ENCODE results near the gene BSN.

Gene BSN

GRCh38 chr3:49701388-49702077 lies 147.3 kb downstream of the BSN start:
- DNase-seq: no peak

GRCh38 chr3:49702672-49703071 lies 148.4 kb downstream of the BSN start:
- DNase-seq: no peak

GRCh38 chr3:49703443-49703927 lies 149.2 kb downstream of the BSN start:
- DNase-seq: peak; percentile 66

- no peak for DNase-seq
These were observed 149.7 kb downstream of the BSN start for GRCh38 chr3:49703956-49704355.

GRCh38 chr3:49704629-49705028 lies 150.4 kb downstream of the BSN start:
- no peak for DNase-seq

GRCh38 chr3:49705390-49705960 lies 151.2 kb downstream of the BSN start:
- no peak for DNase-seq

GRCh38 chr3:49706456-49707112 lies 152.3 kb downstream of the BSN start:
- DNase-seq: no peak

GRCh38 chr3:49707113-49707480 lies 152.8 kb downstream of the BSN start:
- DNase-seq: no peak

- no peak for DNase-seq
These were observed 155.6 kb downstream of the BSN start for GRCh38 chr3:49709852-49710251.

- DNase-seq: no peak
These were observed 157.2 kb downstream of the BSN start for GRCh38 chr3:49711489-49711888.

GRCh38 chr3:49712166-49712565 lies 157.9 kb downstream of the BSN start:
- no peak for DNase-seq

GRCh38 chr3:49712631-49713317 lies 158.5 kb downstream of the BSN start:
- DNase-seq: no peak

GRCh38 chr3:49713336-49714105 lies 159.2 kb downstream of the BSN start:
- DNase-seq: no peak

GRCh38 chr3:49714728-49715550 lies 160.7 kb downstream of the BSN start:
- no peak for DNase-seq

- DNase-seq: no peak
These were observed 161.4 kb downstream of the BSN start for GRCh38 chr3:49715611-49716121.

- DNase-seq: no peak
These were observed 161.9 kb downstream of the BSN start for GRCh38 chr3:49716169-49716568.

GRCh38 chr3:49716691-49717210 lies 162.5 kb downstream of the BSN start:
- DNase-seq: no peak

- no peak for DNase-seq
These were observed 163.1 kb downstream of the BSN start for GRCh38 chr3:49717211-49717958.

GRCh38 chr3:49717959-49718857 lies 163.9 kb downstream of the BSN start:
- DNase-seq: no peak

GRCh38 chr3:49718858-49719213 lies 164.6 kb downstream of the BSN start:
- DNase-seq: no peak
